Measurements from ENCODE around the gene RNFT2.

RNFT2 gene

DNA sequence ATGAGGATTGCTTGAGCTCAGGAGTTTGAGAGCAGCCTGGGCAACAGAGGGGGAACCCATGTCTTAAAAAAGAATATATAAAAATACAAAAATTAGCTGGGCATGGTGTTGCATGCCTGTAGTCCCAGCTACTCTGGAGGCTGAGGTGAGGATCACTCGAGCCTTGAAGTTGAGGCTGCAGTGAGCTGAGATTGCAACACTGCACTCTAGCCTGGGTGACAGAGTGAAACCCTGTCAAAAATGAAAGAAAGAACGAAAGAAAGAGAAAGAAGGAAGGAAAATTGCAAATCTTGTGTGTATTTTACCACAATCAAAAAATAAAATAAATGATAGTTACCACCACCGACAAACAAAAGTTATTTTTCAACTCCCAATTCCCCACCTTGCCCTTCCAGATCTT lies 45.5 kb upstream of the RNFT2 start:
- H3K27me3 Mint-ChIP-seq (ENCODE audit: low read depth), result peaks cover 59% of the 10 kb centered on the region
- no peaks in the 10 kb centered on the region for H3K9me3 Mint-ChIP-seq
- H3K27ac Mint-ChIP-seq, result no peak overlapping the region
- TF ChIP-seq, protein P1, sequence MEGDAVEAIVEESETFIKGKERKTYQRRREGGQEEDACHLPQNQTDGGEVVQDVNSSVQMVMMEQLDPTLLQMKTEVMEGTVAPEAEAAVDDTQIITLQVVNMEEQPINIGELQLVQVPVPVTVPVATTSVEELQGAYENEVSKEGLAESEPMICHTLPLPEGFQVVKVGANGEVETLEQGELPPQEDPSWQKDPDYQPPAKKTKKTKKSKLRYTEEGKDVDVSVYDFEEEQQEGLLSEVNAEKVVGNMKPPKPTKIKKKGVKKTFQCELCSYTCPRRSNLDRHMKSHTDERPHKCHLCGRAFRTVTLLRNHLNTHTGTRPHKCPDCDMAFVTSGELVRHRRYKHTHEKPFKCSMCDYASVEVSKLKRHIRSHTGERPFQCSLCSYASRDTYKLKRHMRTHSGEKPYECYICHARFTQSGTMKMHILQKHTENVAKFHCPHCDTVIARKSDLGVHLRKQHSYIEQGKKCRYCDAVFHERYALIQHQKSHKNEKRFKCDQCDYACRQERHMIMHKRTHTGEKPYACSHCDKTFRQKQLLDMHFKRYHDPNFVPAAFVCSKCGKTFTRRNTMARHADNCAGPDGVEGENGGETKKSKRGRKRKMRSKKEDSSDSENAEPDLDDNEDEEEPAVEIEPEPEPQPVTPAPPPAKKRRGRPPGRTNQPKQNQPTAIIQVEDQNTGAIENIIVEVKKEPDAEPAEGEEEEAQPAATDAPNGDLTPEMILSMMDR (IDR thresholded peaks at IDR 0.05; ENCODE audit: unreplicated experiment in 3 of 3), result no peak
- H3K4me1 Mint-ChIP-seq, result peaks cover 34% of the 10 kb centered on the region
- H3K36me3 Mint-ChIP-seq (ENCODE audit: low read depth), result no peaks in the 10 kb centered on the region
- peak overlapping the region in 1 of 3 experiments; percentile 24 for H3K4me3 Mint-ChIP-seq

GRCh38 chr12:116693286-116694227 lies 44.6 kb upstream of the RNFT2 start:
- Mint-ChIP-seq H3K27ac (no peak overlapping the region), H3K27me3 (ENCODE audit: low read depth) (peaks cover 59% of the 10 kb centered on the region), H3K4me1 (peaks cover 34% of the 10 kb centered on the region), H3K36me3 (ENCODE audit: low read depth) (no peaks in the 10 kb centered on the region), H3K4me3 (peak overlapping the region; percentile 43 to 57 (median 48)), H3K9me3 (no peaks in the 10 kb centered on the region)
- TF ChIP-seq, protein P1 (IDR thresholded peaks at IDR 0.05; ENCODE audit: unreplicated experiment in 3 of 3), result no peak

DNA sequence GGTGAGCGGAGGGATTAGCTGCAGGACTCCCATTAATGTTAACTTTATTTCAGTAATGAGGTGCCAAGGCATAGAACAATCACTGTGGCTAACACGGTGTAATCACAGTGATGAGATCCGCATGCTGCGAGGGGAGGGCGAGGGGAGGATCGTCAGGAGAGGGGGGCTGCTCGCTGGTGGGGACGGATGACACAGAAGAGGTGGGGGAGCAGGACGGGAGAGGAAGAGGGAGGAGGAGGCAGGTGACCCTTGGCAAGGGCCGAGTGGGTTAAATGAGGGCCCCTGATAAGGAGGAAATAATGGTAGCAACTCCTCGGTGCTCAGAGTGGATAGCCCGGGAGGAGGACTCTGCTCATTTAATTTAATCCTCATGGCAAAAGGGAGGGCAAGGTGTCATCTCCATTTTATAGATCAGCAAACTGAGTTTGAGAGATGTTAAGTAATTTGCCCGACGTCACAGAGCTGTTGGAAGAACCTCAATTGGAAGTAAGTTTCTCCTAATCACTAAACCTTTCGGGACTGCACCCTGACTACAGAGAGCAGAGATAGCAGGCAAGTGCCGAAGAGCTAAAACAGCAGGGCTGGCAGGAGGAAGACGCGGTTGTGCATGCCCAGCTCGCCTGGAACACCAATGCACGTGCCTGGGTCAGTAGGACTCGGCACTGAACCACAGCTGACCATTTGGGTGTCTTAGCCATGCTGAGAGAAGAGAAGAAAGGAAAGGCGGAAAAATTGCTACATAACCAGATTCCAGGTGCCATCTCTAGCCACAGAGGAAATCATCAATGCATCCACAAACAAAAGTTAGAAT lies 43.3 kb upstream of the RNFT2 start:
- H3K4me3 Mint-ChIP-seq, result no peak overlapping the region
- TF ChIP-seq, protein P1 (IDR thresholded peaks at IDR 0.05; ENCODE audit: unreplicated experiment in 3 of 3), result no peak
- H3K4me1 Mint-ChIP-seq, result peaks cover 38% of the 10 kb centered on the region
- H3K27me3 Mint-ChIP-seq (ENCODE audit: low read depth), result peaks cover 52% of the 10 kb centered on the region
- no peak overlapping the region for H3K27ac Mint-ChIP-seq
- no peaks in the 10 kb centered on the region for H3K9me3 Mint-ChIP-seq
- no peaks in the 10 kb centered on the region for H3K36me3 Mint-ChIP-seq (ENCODE audit: low read depth)

DNA sequence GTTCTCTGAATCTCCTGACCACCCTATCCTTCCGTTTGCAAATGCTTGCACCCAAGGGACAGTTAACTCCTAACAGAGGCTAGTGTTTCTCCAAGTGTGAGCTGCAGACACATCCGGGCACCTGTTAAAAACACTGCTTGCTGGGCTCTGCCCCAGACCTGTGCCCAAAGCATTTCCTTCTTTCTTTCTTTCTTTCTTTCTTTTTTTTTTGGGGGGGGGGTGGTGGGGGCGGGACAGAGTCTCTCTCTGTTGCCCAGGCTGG lies 42.7 kb upstream of the RNFT2 start:
- Mint-ChIP-seq H3K9me3 (no peaks in the 10 kb centered on the region), H3K27me3 (ENCODE audit: low read depth) (peaks cover 53% of the 10 kb centered on the region), H3K4me1 (peaks cover 33% of the 10 kb centered on the region), H3K36me3 (ENCODE audit: low read depth) (no peaks in the 10 kb centered on the region), H3K4me3 (no peak overlapping the region), H3K27ac (no peak overlapping the region)
- TF ChIP-seq, protein P1 (IDR thresholded peaks at IDR 0.05; ENCODE audit: unreplicated experiment in 3 of 3), result no peak

DNA sequence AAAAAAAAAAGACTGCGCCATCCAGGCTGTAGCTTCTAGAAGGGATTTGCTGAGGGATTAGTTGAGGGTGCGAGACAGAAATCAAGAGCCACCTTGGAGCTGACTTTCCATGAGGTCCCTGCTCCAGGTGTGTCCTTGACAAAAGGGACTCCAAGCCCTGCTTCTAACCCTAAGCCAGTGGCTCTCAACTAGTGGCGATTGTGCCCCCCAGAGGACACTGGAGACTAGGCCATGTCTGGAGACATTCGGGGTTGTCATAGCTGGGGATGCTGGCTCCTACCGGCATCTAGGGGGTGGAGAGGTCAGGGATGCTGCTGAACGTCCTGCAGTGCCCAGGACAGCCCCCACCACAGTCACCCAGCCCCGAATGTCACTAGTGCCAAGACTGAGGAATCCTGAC lies 40.8 kb upstream of the RNFT2 start:
- H3K4me3 Mint-ChIP-seq, result no peak overlapping the region
- H3K27me3 Mint-ChIP-seq (ENCODE audit: low read depth), result peaks cover 45% of the 10 kb centered on the region
- TF ChIP-seq, protein P1 (IDR thresholded peaks at IDR 0.05; ENCODE audit: unreplicated experiment in 3 of 3), result peak in 1 of 3 experiments; percentile 29
- H3K27ac Mint-ChIP-seq, result no peak overlapping the region
- peaks cover 32% of the 10 kb centered on the region for H3K4me1 Mint-ChIP-seq
- H3K36me3 Mint-ChIP-seq (ENCODE audit: low read depth), result no peaks in the 10 kb centered on the region
- no peaks in the 10 kb centered on the region for H3K9me3 Mint-ChIP-seq
